Astrocyte of the hippocampus (primary cell): ENCODE results near the gene ADARB2.

ENCODE experiments used
- DNase-seq: peaks from one replicate; pipeline ENCODE4 v3.0.0; 2011; ENCODE audit warnings: low read depth, low spot score

The ADARB2 gene

DNA sequence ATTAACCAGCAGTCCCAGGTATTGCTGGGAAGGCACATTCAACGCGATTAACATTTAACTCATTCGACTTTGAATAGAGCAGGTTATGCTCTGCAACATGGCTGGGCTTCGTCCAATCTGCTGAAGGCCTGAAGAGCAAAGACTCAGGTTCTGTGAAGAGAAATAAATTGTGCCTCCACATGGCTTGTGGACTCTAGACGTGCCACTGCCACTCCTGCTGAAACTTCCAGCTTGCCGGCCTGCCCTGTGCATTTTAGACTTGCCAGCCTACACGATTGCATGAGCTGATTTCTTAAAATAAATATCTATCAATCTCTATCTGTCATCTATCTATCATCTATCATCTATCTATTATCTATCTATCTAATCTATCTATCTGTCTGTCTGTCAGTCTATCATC, 543.2 kb downstream of the ADARB2 start:
- DNase-seq: no peak

- no peak for DNase-seq
Measured at GRCh38 chr10:1193561-1193960, 543.8 kb downstream of the ADARB2 start.

DNA sequence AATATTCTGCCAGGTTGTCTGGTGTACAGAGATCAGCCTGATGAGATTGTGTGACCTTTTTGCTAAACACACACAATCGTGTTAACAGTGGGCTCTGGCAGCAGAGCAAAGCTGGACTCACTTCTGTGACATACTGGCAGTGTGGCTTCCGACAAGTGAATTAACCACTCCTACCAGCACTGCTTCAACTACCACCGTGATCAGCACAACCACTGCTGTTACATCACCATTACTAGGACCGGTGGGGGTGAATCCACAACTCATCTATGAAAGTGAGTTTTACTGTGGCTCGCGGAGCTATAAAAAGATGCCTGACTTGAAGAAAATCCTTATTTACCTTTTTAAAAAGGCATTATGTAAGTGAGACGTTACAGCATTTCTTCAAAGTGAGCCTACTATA, 545.6 kb downstream of the ADARB2 start:
- DNase-seq: no peak

- DNase-seq: no peak
Measured at GRCh38 chr10:1190791-1191490, 546.4 kb downstream of the ADARB2 start.

- DNase-seq: no peak
Measured at GRCh38 chr10:1190052-1190395, 547.3 kb downstream of the ADARB2 start.

DNA sequence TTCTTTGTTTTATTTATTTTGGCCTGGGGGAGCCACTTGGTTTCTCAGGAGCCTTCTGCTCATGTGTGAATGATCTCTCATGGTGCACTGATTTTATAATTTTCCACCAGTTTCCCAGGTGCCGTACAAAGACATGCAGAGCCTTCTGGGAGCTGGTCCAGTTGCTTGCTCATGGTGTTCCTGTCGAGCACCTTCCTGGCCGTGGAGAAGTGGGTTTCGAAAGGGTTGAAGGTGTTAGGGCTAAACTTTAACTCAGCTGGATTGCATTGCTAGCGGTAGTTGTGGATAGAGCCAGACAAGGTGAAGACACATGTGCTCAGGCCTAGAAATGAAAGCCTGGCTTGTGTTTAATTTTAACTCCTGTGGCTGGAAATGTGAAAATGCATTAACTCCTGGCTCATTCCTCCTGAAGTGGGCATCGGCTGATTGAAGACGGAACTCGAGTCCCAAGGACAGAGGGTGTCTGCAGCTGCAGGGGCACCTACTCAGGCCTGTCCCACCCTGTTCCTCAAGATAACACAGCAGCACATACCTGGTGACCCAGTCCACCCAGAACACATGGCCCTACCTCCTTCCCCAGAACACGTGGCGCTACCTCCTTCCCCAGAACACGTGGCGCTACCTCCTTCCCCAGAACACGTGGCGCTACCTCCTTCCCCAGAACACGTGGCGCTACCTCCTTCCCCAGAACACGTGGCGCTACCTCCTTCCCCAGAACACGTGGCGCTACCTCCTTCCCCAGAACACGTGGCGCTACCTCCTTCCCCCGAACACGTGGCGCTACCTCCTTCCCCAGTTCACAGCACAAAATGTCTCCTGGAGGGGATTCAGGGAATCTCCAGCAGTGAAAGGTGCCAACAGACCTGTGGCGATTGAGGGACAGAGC, 547.9 kb downstream of the ADARB2 start:
- DNase-seq: no peak

- DNase-seq: no peak
Measured at GRCh38 chr10:1188558-1189135, 548.7 kb downstream of the ADARB2 start.

- no peak for DNase-seq
Measured at GRCh38 chr10:1187855-1188557, 549.3 kb downstream of the ADARB2 start.

GRCh38 chr10:1187151-1187854, 550.0 kb downstream of the ADARB2 start:
- no peak for DNase-seq

GRCh38 chr10:1186683-1186990, 550.7 kb downstream of the ADARB2 start:
- no peak for DNase-seq

DNA sequence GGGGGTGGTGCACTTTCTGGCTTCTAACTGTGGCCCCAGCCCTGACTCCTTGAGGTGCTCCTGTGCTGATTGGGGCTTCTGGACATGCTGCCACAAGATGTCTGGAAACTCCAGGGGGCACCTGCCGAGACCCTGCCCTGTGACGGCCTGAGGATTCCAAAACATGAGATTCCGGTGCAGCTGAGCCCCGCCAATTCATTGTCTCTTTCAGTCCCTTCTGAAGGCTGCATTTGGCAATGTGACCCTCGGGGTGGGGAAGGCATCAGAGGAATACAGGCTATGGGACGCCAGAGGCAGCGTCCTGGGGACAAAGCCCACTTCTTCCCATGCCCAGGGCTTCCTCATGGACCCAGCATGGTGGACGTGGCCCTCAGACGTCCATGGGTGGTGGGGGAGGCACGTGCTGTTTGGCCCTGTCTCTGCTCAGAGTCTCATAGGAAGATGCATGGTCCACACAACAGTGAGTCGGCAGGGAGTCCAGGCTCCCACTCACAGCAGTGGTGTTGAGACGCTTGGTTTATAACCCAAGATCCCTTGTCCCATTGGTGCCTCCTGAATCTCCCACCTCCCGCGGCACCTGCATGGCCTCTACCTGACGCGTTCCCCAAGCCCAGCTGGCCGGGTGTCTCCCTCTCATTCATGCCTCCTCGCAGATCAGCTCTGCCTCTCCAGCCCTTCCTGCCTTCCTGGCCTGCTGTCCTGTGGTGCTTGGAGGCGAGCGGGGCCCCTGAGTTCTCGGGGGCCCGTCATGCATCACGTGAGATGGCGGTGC, 551.2 kb downstream of the ADARB2 start:
- no peak for DNase-seq

DNA sequence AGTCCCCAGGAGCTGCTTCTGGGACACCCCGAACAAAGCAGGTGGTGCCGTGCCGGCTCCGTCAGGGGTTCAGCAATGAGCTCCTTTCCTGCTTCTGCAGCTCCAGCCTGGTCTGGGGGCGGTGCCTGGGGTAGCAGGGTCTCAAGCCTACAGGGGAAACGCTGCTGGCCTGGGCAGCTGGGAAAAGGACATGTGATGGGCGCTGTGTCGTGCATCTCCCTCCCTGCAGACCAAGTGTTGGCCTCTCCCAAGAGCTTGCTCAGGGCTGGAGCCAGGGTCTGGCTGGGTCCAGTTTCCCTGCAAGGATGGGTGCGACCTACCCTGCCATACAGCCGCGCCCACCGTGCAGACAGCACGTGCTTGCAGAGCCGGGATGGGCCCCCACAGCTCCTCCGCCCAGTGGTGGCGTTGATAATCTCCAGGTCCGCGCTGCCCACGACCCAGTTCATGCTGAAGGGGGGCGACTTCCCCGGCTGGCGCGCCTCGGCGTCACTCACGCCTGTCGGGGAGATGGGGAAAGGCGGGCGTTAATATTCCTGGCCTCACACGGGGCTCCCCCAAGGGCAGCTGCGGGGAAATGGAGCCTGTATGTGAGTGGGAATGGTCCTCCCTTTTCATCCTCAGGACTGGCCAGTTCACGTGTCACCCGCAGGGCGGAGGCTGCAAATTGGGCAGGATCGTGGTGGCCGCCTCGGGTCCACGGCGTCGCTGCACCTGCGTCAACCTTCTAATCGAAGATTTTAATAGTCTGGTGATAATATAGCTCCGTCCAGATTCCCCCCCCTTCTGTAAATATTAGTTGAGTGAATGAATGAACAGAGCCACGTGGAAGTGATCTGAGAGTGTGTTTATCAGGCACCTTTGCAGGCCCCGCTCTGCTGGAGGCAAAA, 552.5 kb downstream of the ADARB2 start:
- no peak for DNase-seq

DNA sequence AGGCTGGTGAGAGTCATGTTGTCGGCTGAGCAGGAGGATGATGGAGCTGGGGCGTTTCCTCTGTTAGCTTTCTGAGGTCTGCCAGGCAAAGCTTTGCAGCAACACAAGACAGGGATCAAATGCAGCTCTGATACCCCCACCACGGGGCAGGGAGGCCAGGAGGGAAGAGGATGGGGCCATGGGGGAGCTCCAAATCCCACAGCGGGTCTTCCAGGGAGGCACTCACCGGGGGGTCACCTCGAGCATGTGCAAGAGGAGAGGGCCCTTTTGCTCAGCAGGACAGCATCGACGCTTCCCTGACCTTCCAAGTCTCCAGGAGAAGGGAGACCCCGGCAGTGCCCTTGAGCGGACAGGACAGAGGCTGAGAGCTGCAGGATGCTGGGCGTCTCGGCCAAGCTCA, 553.6 kb downstream of the ADARB2 start:
- DNase-seq: no peak

GRCh38 chr10:1183033-1183396, 554.3 kb downstream of the ADARB2 start:
- no peak for DNase-seq

- DNase-seq: no peak
Measured at GRCh38 chr10:1182280-1183032, 554.9 kb downstream of the ADARB2 start.

DNA sequence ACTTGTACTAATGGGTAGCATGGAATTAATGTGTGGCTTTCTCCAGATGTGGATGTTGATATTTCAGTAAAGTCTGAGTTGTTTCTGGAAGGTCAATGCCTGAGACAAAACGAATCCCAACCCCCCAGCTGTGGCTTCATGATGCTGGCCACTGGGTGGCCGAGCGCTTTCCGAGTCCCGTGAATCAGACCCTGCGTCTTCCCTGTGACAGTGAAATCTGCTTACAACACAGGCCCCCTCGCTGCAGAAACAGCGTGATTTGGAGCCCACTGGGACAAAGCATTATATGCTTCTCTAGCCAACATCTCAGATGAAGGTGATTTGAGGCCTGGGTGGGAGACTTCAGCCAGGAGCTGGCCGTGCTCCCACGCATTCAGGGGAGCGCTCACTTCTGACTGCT, 556.5 kb downstream of the ADARB2 start:
- no peak for DNase-seq

DNA sequence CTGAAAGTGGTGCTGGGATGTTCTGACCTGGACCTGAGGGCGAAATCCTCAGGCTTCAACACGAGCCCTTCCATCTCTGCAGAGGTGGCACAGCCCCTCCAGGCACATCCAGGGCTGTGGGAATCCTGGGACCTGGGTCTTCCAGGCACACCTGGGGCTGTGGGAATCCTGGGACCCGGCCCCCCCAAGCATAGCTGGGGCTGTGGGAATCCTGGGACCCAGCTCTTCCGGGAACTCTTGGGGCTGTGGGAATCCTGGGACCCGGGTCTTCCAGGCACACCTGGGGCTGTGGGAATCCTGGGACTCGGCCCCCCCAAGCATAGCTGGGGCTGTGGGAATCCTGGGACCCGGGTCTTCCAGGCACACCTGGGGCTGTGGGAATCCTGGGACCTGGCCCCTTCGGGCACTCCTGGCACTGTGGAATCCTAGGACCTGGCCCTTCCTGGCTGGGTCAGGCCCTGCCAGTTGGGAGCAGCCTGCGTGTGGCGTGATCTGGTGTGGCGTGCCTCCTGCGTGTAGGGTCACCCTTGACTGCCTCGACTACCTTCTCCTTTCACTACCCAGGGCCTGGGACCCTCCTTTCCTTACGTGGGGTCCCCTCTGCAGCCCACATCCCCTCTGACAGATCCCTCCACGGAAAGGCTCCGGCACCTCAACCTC, 557.1 kb downstream of the ADARB2 start:
- no peak for DNase-seq

DNA sequence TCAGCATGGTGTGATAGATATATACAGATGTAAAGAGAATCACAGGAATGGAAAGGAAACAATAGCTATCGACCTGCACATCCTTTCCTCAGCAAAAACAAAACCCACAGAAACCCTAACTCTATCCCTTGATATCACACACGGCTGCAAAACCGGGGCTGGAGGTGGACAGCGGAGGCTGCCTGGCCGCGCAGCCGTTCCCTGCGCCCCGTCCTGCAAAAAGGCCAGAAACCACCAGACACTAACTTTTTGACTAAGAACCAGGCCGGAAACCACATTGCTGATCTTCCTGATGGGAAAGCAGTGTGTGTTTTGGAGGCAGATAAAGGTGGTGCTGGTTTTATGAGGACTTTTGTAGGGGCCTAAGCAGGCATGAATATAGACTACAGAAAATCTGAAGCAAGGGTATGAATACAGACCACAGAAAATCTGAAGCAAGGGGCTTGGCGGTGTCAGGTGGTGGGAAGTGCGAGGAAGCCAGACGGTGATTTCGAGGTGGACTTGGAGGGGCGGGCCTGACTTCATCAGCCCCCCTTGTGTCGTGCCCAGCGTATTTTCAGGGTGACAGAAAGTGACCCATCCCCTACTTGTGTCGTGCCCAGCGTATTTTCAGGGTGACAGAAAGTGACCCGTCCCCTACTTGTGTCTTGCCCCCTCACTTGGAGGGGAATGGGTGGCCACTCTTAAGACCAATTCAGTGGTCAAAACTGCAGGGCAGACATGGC, 557.8 kb downstream of the ADARB2 start:
- DNase-seq: no peak
